Fibroblast of skin of right biceps (primary cell): ENCODE measurements around the gene CASZ1.

Experiments
- DNase-seq: peaks from one replicate; pipeline ENCODE4 v3.0.0-alpha.2; 2013

The CASZ1 gene

DNA sequence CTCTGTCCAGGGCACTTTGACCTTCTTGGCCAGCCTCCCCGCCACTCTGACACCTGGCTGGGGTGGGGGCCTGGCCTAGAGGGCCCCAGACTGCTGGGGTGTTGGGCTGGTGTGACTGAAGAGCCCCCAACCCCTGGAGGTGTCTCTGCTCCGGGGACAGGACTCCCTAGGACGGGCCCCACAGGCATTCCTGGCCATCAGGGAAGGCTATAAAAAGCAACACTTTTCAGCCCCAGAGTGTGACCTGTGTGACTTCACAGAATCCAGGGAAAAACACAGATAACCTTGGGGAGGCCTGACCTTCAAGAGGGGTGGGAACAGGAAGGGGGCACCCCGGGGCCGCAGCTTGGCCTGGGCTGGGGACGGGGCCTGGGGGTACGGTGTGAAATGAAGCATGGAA, 24.0 kb upstream of the CASZ1 start:
- no peak for DNase-seq

DNA sequence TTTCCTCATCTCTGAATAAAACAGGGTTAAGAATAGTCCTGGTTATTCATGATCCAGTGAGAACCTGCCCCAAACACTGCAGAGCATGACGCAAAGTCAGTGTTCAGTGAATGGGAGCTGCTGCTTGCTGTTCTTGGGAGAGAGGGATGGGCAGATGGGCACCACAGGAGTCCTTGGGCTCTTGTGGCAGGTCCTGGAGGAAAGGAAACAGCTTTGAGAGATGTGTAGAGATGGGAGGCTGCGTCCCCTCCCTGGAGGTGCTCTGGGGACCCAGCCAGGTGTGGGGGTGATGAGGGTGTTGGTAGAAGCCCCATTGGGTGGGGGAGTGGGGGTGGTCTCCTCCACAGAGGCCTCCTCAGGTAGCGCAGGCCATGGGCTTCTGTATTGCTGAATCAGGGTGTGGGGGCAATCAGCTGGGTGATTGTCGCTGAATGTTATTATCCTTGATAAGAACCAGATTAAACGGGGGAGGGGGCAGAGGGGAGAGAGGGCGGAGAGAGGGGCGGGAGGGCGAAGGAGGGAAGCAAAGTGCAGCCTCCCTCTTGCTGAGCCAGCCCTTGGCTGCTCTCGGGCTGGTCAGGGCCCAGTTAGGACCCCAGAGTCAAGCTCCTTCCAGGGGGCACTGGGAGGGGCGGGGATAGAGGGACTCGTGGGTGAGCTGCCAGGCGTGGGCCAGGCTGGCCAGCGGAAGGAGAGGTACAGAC, 22.9 kb upstream of the CASZ1 start:
- no peak for DNase-seq

- DNase-seq, result no peak
Measured at GRCh38 chr1:10818262-10819197, 22.1 kb upstream of the CASZ1 start.

GRCh38 chr1:10816743-10817369, 20.4 kb upstream of the CASZ1 start:
- no peak for DNase-seq

GRCh38 chr1:10816233-10816632, 19.8 kb upstream of the CASZ1 start:
- no peak for DNase-seq

GRCh38 chr1:10815858-10816195, 19.4 kb upstream of the CASZ1 start:
- no peak for DNase-seq

- DNase-seq, result no peak
Measured at GRCh38 chr1:10814976-10815857, 18.8 kb upstream of the CASZ1 start.

DNA sequence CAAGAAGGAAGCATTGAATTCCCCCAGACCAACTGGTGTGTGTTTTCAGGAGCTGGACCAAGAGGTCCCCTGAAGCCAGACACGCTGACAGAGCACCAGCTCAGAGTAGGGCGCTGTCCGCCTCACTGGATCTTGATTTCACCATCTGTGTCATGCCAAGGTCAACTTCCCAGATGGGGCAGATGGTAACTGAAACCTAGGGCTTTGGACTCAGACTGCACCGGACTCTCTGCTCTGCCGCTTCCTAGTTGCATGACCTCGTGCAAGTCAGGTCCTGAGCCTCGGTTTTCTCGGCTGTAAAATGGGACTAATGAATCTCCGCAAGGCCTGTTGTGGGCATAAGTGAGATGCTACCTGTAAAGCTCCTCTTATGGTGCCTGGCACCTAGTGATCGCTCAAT, 17.9 kb upstream of the CASZ1 start:
- DNase-seq, result no peak

DNA sequence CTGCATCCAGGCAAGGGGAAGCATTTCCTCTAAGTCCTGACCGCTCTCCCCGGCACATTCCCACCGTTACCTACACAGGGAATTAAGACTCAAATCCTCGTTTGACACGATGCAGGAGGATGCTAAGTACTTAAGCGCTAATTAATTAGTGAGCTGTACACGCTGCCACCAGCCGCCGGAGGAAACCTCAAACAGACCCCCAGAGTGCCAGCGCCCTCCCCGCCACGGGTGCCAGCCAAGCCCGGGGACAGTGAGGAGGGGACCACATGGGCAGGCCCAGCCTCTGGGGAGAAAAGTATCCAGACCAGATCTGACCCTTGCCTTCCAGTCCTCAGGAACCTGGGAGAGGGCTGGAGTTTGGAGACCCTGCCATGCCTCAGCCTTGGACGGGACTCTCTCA, 17.4 kb upstream of the CASZ1 start:
- no peak for DNase-seq

DNA sequence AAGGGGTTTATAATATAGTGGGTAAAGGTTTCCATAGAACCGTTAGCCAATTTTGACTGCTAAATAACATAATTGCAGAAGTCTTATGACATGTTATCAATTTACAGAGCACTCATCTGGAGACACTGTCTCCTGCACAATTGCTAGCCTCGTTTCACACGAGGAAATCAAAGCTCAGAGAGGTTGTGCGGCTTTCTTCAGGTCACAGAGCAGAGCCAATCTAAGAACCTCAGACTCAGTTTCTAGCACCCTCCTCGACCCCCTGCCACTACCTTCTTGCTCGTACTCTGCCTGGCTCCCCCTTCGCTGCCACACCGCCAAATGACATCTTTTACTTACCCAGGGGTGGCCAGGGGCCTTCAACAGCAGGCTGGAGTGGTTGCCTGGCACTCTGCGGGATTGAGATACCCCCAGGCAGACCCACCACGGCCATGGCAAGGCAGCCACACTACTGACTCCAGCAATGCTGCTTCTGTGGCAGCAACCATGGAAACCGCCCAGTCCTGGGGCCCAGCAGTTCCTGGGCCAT, 16.0 kb upstream of the CASZ1 start:
- no peak for DNase-seq

DNA sequence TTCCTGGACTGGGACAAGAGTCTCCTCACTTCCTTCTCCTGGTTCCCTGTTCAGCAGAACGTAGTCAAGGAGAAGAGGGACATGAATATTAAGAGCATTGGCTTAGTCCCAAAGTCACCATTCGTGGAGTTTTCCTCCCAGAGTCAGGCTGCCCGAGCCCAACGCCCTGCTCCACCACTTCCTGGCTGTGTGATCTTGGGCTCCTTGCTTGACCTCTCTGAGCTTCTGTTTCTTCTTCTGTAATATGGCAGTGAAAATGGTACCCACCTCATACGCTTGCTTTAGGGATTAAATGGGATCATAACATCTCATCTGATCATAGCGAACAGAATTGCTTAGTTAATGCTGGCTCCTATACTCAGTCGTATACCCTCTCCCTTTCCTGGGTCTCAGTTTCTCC, 12.0 kb upstream of the CASZ1 start:
- DNase-seq, result no peak

DNA sequence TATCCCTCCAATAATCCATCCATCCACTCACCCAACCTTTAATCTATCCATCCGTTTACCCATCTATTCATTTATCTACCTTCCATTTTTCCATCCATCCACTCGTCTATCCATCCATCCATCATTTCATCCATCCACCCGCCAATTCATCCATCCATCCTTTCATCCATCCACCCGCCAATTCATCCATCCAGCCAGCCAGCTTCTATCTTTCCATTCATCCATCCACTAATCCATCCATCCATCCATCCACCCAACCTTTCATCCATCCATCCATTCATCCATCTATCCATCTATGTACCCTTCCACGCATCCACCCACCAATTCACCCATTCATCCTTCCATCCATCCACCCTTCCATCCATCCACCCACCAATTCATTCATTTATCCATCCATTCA, 10.5 kb upstream of the CASZ1 start:
- no peak for DNase-seq

DNA sequence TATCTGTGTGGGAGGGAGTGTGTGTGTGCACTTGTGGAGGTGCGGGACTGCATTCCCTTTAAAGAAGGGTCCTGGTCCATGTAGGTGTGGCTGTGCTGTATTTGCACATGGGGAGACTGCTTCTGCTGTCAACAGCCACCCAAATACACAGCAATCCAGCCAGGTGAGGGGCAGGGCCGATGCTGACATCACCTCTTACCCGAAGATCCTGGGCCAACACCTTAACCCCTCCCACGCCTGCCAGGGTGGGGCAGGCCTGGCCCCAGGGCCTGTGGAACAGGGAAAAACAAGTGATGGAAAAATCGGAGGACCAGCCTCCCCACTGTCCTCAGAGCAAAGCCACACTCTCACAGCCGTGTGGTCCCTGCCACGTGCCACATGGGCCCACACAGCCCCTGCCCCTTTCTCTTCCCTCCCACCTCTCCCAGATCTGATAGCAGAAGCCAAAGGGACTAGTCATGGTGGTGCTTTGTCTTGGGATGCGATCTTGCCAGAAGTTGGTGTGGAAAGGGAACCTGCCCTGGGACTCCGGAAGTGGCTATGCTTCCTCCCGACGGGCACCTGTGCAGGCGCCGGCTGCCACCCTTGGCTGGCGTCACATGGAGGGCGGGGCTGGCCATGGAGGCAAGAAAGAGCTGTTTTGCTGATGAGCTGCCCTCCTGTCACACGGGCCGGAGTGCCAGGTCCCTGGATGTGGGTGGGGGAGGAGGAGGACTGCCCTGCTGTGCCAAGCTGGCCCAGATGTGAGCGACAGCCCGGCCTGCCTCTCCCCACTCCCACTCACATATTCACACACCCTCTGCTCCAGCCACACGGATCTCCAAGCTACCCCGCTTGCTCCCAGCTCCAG, 7.8 kb upstream of the CASZ1 start:
- no peak for DNase-seq

- no peak for DNase-seq
Measured at GRCh38 chr1:10802944-10803715, 6.7 kb upstream of the CASZ1 start.

- DNase-seq, result no peak
Measured at GRCh38 chr1:10800778-10801177, 4.3 kb upstream of the CASZ1 start.

GRCh38 chr1:10799726-10800125, 3.3 kb upstream of the CASZ1 start:
- DNase-seq, result no peak

GRCh38 chr1:10795276-10796021, 997 bp downstream of the CASZ1 start:
- DNase-seq, result no peak

- DNase-seq, result no peak
Measured at GRCh38 chr1:10794724-10795275, 1.6 kb downstream of the CASZ1 start.

- no peak for DNase-seq
Measured at GRCh38 chr1:10793129-10793651, 3.3 kb downstream of the CASZ1 start.
